GM18520 (cell line): ENCODE results near the gene ASL.
"Not testable (repeated sequence)": the region's sequence is repeated elsewhere in the genome, so short reads cannot be mapped to it uniquely, and the experiment has no call there.

ENCODE experiments used
- ATAC-seq: cut with Tn5 transposase; IDR thresholded peaks from one replicate; pipeline ENCODE4 v1.9.1; 2021; ENCODE audit not compliant: unreplicated experiment

The ASL gene

GRCh38 chr7:66116680-66117420 lies 41.2 kb downstream of the ASL start:
- not testable (repeated sequence) for ATAC-seq

DNA sequence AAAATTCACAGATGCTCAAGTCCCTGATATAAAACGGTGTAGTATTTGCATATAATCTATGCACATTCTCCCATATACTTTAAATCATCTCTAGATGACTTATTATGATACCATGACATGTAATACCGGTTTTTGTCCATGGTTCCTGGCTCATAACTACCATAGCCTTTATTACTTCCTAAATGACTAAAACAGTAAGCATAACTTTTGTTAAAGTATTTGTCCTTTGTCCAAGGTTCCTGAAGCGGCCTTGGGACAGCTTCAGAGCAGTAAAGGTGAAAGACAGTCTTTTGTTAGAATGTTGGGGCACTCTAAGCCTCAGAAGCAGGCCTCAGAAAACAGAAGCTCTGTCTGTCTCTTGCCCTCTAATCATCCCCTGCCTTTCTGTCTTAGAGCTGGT lies 43.0 kb downstream of the ASL start:
- no peak for ATAC-seq

DNA sequence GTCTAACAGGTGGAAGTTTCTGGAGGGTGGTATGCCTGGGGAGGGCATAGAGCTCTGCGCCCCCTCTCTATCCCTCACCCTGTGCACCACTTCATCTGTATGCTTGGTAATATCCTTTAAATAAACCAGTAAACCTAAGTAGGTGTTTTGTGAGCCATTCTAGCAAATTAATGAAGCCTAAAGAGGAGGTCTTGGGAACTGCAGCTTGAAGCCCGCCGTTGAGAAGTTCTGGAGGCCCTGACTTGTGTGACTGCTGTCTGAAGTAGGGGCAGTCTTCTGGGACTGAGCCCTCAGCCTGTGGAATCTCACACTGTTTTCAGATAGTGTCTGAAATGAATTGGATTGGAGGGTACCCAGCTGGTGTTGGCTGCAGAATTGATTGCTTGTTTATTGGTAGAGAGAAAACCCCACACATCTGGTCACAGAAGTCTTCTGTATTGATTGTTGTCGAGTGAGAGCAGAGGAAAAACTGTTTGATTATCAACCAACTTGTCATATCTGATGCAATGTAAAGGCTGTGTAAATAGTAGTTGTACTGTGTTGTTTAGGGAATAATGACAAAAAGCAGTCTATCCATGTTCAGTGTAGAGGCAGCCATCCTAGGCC lies 43.7 kb downstream of the ASL start:
- no peak for ATAC-seq

- no peak for ATAC-seq
Observed at GRCh38 chr7:66123175-66123528, 47.5 kb downstream of the ASL start.

GRCh38 chr7:66124569-66124861 lies 48.9 kb downstream of the ASL start:
- ATAC-seq: not testable (repeated sequence)

DNA sequence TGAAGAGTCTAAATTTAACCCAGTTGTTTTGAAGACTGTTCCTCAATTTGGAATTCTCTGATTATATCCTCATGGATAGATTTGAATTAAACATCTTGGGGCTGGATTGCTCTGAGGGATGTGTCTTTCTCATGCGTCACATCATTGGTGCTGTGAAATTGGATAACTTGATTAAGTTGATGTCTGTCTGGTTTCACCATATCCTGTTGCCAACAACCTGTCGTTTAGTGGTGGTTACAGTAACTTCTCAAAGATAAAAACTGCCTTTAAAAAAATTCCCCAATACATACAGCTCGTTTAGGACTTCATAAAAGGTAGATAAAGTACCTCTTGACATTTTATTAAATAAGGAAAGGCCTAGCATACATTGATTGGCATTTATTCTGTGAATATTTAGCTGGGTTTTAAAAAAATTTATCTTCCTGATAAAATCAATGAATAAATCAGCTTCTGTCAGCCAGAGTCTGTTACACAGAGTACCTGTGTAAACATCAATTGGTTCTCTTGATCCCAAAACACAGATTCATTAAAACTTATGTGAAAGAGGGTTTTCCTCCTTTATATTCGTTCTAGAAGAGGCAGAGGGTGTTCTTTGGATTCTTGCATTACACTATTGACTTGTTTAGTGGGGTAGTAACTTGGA lies 49.6 kb downstream of the ASL start:
- no peak for ATAC-seq

GRCh38 chr7:66125781-66126352 lies 50.2 kb downstream of the ASL start:
- ATAC-seq: peak; percentile 66

- not testable (repeated sequence) for ATAC-seq
Observed at GRCh38 chr7:66127172-66127571, 51.6 kb downstream of the ASL start.

DNA sequence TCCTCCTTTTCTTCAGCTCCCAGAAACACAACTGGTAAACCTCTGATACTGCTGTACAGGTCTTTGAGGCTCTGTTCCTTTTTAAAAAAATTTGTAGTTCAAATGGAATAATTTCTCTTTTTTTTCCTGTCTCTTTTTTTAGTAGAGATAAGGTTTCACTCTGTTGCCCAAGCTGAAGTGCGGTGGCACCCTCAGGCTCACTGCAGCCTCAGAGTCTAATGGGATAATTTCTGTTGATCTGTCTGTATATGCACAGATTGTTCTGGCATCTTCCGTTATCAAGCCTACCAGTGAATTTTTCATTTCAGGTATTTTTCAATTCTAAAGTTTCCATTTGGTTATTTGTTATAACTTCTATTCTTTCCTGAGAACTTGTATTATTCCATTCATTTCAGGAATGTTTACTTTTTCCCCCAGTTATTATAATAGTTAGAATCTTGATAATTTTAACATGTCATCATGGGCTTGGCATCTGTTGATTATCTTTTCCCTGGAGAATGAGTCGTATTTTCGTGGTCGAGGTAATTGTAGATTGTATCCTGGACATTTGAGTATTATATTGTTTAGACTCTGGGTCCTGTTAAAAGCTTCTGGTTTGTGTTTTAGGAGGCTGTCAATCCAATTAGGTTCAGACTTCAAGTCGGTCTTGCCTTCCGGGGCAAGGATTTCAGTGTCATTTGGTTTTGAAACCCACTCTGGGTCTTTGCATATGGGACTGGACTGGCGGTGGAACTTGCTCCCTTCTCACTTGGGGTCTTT lies 63.6 kb downstream of the ASL start:
- ATAC-seq: no peak

DNA sequence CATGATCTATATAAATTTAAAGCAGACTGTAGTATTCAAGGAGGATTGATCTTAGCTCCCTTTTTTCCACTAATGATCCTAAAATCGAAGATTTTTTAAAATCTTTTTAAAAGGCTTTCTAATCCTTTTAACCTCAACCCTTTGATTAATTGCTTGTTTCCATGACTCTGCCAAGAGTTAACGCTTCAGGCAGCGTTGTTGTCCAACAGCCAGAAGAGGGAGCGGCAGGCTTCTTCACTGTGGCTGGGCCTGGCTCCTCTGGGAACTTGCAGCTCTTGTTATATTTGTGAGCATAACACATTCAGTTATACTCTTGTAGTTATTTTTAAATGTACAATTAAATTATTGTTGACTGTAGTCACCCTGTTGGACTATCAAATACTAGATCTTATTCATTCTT lies 65.3 kb downstream of the ASL start:
- ATAC-seq: no peak

GRCh38 chr7:66142334-66142733 lies 66.7 kb downstream of the ASL start:
- no peak for ATAC-seq

DNA sequence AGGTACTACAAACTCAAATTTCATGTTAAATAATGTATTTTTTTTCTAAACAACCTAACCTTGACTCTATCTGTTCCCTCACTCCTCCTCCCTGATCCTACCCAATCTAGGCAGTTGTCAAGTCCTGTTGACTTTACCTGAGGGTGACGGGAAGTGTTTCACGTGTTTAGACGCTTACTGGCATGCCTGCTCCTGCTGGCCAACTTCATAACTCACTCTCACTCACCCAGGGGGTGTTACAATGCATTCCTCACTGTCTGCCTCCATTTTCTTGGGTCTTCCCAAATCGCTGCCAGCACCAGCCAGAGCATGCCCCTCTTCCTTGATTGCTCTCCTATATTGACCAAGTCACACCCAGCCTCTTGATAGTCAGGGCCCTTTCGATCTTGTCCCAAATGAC lies 67.4 kb downstream of the ASL start:
- no peak for ATAC-seq
